HFFc6 (cell line): ENCODE data around the gene GLYR1. TPM values are rescaled to one million over a fixed set of nuclear protein-coding genes. Genes with fewer than 3 reads are reported as not detected.

Experiments
- DNase-seq: peaks from one replicate; pipeline ENCODE4 v3.0.0-alpha.2; 2018
- H3K27ac Mint-ChIP-seq: 2 replicates; pipeline ENCODE4 v1.8.0; 2020; ENCODE audit warnings: mild to moderate bottlenecking, mixed read lengths
- H3K27me3 Mint-ChIP-seq: 2 replicates; pipeline ENCODE4 v1.8.0; 2021; ENCODE audit warnings: mild to moderate bottlenecking, moderate library complexity, mixed read lengths; ENCODE audit not compliant: insufficient read depth
- H3K36me3 Mint-ChIP-seq: 2 replicates; pipeline ENCODE4 v1.8.0; 2021; ENCODE audit warnings: low read depth, mixed read lengths
- H3K4me1 Mint-ChIP-seq: 2 replicates; pipeline ENCODE4 v1.8.0; 2020; ENCODE audit warnings: low read depth, mixed read lengths
- H3K4me3 Mint-ChIP-seq: 2 replicates; pipeline ENCODE4 v1.8.0; 2020; ENCODE audit warnings: mild to moderate bottlenecking, moderate library complexity, mixed read lengths
- H3K9me3 Mint-ChIP-seq: 2 replicates; pipeline ENCODE4 v1.8.0; 2020; ENCODE audit warnings: mild to moderate bottlenecking, mixed read lengths
- total RNA-seq, 6 experiments: library from RNA; stranded (reverse); fragmentation: NEBNext Ultra II Directional; extraction: Animal tissue kit (Norgen Biotek cat#: 25700); gene quantifications; 2 replicates in 1 of 6; 3 replicates in 5 of 6; pipeline ENCODE4 v1.2.3, GENCODE V29; 2021
- TF ChIP-seq, protein P1 (sequence below): fragments of 200-600 bp; sonication (generic); IDR thresholded peaks from 2 replicates; pipeline ENCODE4 v1.5.0; 2021; ENCODE audit warnings: antibody characterized with exemption, mild to moderate bottlenecking

GLYR1 gene
- total RNA-seq, 6 experiments from 2014 or later, result 77.6 to 89.4 (median 81.8) TPM

DNA sequence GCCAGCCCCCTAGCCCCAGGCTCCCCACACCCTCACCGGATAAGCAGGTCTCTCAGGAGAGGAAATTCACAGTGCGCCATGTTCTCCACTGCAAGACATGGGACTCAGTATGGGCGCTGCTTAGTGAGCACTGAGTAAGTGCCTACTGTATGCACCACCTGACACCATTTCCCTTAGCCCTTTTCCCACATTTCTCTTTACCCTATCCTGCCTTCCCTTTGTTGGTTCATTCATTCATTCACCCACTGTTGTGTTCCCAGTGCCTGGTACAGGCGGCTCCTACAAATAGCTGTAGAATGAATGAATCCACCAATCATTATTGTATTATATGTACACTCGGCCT, 69.1 kb downstream of the GLYR1 start:
- Mint-ChIP-seq H3K4me1 (peaks cover 12% of the 10 kb centered on the region), H3K4me3 (no peak overlapping the region), H3K9me3 (no peaks in the 10 kb centered on the region), H3K27me3 (no peaks in the 10 kb centered on the region; the same call in none of the 2 replicates), H3K27ac (no peak overlapping the region), H3K36me3 (no peaks in the 10 kb centered on the region)
- TF ChIP-seq, protein P1, sequence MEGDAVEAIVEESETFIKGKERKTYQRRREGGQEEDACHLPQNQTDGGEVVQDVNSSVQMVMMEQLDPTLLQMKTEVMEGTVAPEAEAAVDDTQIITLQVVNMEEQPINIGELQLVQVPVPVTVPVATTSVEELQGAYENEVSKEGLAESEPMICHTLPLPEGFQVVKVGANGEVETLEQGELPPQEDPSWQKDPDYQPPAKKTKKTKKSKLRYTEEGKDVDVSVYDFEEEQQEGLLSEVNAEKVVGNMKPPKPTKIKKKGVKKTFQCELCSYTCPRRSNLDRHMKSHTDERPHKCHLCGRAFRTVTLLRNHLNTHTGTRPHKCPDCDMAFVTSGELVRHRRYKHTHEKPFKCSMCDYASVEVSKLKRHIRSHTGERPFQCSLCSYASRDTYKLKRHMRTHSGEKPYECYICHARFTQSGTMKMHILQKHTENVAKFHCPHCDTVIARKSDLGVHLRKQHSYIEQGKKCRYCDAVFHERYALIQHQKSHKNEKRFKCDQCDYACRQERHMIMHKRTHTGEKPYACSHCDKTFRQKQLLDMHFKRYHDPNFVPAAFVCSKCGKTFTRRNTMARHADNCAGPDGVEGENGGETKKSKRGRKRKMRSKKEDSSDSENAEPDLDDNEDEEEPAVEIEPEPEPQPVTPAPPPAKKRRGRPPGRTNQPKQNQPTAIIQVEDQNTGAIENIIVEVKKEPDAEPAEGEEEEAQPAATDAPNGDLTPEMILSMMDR, result no peak
- no peak for DNase-seq

GRCh38 chr16:4777339-4778049, 69.6 kb downstream of the GLYR1 start:
- no peak overlapping the region for H3K27ac Mint-ChIP-seq
- H3K4me1 Mint-ChIP-seq, result peaks cover 12% of the 10 kb centered on the region
- no peak overlapping the region for H3K4me3 Mint-ChIP-seq
- no peak for DNase-seq
- TF ChIP-seq, protein P1, result no peak
- no peaks in the 10 kb centered on the region; the same call in none of the 2 replicates for H3K27me3 Mint-ChIP-seq
- H3K9me3 Mint-ChIP-seq, result no peaks in the 10 kb centered on the region
- H3K36me3 Mint-ChIP-seq, result no peaks in the 10 kb centered on the region

GRCh38 chr16:4776141-4776705, 70.9 kb downstream of the GLYR1 start:
- no peaks in the 10 kb centered on the region; the same call in none of the 2 replicates for H3K27me3 Mint-ChIP-seq
- TF ChIP-seq, protein P1, result no peak
- no peak overlapping the region for H3K4me3 Mint-ChIP-seq
- peaks cover 12% of the 10 kb centered on the region for H3K4me1 Mint-ChIP-seq
- H3K9me3 Mint-ChIP-seq, result no peaks in the 10 kb centered on the region
- no peak for DNase-seq
- H3K27ac Mint-ChIP-seq, result no peak overlapping the region
- no peaks in the 10 kb centered on the region for H3K36me3 Mint-ChIP-seq

GRCh38 chr16:4775005-4775404, 72.1 kb downstream of the GLYR1 start:
- no peaks in the 10 kb centered on the region for H3K36me3 Mint-ChIP-seq
- no peak overlapping the region for H3K27ac Mint-ChIP-seq
- H3K9me3 Mint-ChIP-seq, result no peaks in the 10 kb centered on the region
- TF ChIP-seq, protein P1, result no peak
- peaks cover 6% of the 10 kb centered on the region for H3K4me1 Mint-ChIP-seq
- no peak overlapping the region for H3K4me3 Mint-ChIP-seq
- no peak for DNase-seq
- H3K27me3 Mint-ChIP-seq, result no peaks in the 10 kb centered on the region; the same call in none of the 2 replicates

GRCh38 chr16:4772351-4772750, 74.7 kb downstream of the GLYR1 start:
- H3K36me3 Mint-ChIP-seq, result no peaks in the 10 kb centered on the region

More at GRCh38 chr16:4772351-4772750, 74.7 kb downstream of the GLYR1 start:
- no peak overlapping the region for H3K27ac Mint-ChIP-seq
- TF ChIP-seq, protein P1, result no peak
- H3K27me3 Mint-ChIP-seq, result no peaks in the 10 kb centered on the region; the same call in 1 of the 2 replicates
- peaks cover 22% of the 10 kb centered on the region for H3K4me1 Mint-ChIP-seq
- no peaks in the 10 kb centered on the region for H3K9me3 Mint-ChIP-seq
- no peak for DNase-seq
- H3K4me3 Mint-ChIP-seq, result no peak overlapping the region
